Stimulated activated effector memory CD8-positive, alpha-beta T cell treated with anti-CD3 and anti-CD28 coated beads, Interleukin-12 subunit alpha, Interleukin-12 subunit beta, amount 100 ng/mL, for 72 hours (primary cell): Measurements from ENCODE around the gene FBXW10B.
A peak's percentile ranks its signal among the peaks of the same experiment; 100 is the strongest.
"Not testable (repeated sequence)": the region's sequence is repeated elsewhere in the genome, so short reads cannot be mapped to it uniquely, and the experiment has no call there.

ENCODE experiments used
- ATAC-seq: fragments of 150-1000 bp; cut with Tn5 transposase; 2 replicates; pipeline ENCODE4 v1.10.0; 2021
- DNase-seq, 2 donors: peaks; one replicate each; pipeline ENCODE4 v3.0.0; 2021 to 2022; ENCODE audit warnings: low spot score in 2 of 2
- H3K27ac Mint-ChIP-seq: one replicate; pipeline ENCODE4 v1.8.0; 2022; ENCODE audit warnings: mild to moderate bottlenecking, mixed read lengths
- H3K36me3 Mint-ChIP-seq: one replicate; pipeline ENCODE4 v1.8.0; 2022; ENCODE audit warnings: mild to moderate bottlenecking, mixed read lengths
- H3K4me1 Mint-ChIP-seq: one replicate; pipeline ENCODE4 v1.8.0; 2022; ENCODE audit warnings: mixed read lengths
- H3K4me3 Mint-ChIP-seq: one replicate; pipeline ENCODE4 v1.8.0; 2022; ENCODE audit warnings: mild to moderate bottlenecking, mixed read lengths
- H3K9me3 Mint-ChIP-seq: one replicate; pipeline ENCODE4 v1.8.0; 2022; ENCODE audit warnings: mixed read lengths

FBXW10B gene

GRCh38 chr17:15591986-15592385 lies 27.5 kb downstream of the FBXW10B start:
- not testable (repeated sequence) for H3K27ac Mint-ChIP-seq, DNase-seq

DNA sequence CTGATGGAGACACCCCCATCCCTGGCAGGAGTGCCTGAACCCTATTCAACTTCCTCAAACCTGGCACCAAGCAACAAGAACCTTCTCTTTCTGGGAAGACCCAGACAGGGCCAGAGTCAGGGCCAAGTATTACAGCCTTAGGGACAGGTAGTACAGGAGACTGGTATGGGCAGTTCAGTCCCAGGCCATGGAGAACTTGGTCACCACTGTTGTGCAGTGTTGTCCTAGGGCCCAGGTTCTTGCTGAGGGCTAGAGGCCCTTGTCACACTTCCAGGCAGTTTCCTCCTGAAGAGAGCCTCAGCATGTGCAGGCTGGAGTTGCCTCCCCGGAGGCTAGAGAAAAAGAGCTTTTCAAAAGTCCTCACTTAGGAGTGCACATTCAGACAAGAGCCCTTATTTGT lies 28.7 kb downstream of the FBXW10B start:
- H3K4me1 Mint-ChIP-seq, result peaks cover 34% of the 10 kb centered on the region
- DNase-seq, H3K27ac Mint-ChIP-seq, H3K9me3 Mint-ChIP-seq, ATAC-seq, H3K36me3 Mint-ChIP-seq: not testable (repeated sequence)
- peak overlapping the region; percentile 51 for H3K4me3 Mint-ChIP-seq

More at GRCh38 chr17:15591986-15592385, 27.5 kb downstream of the FBXW10B start:
- H3K9me3 Mint-ChIP-seq, H3K36me3 Mint-ChIP-seq, ATAC-seq, H3K4me3 Mint-ChIP-seq: not testable (repeated sequence)
- H3K4me1 Mint-ChIP-seq, result peaks cover 32% of the 10 kb centered on the region

- H3K4me3 Mint-ChIP-seq, result peak overlapping the region; percentile 51
These were observed 29.7 kb downstream of the FBXW10B start for GRCh38 chr17:15589544-15590536.

GRCh38 chr17:15588017-15588416 lies 31.5 kb downstream of the FBXW10B start:
- not testable (repeated sequence) for ATAC-seq, DNase-seq, H3K36me3 Mint-ChIP-seq, H3K27ac Mint-ChIP-seq, H3K4me3 Mint-ChIP-seq, H3K9me3 Mint-ChIP-seq
- H3K4me1 Mint-ChIP-seq, result peaks cover 34% of the 10 kb centered on the region

More at GRCh38 chr17:15589544-15590536, 29.7 kb downstream of the FBXW10B start:
- DNase-seq (peak; percentile 12 to 53), ATAC-seq (peak; percentile 85)
- H3K27ac Mint-ChIP-seq, H3K36me3 Mint-ChIP-seq, H3K9me3 Mint-ChIP-seq: not testable (repeated sequence)
- peaks cover 34% of the 10 kb centered on the region for H3K4me1 Mint-ChIP-seq

- H3K9me3 Mint-ChIP-seq, ATAC-seq, H3K27ac Mint-ChIP-seq, H3K36me3 Mint-ChIP-seq, H3K4me3 Mint-ChIP-seq, H3K4me1 Mint-ChIP-seq, DNase-seq: not testable (repeated sequence)
These were observed 36.2 kb downstream of the FBXW10B start for GRCh38 chr17:15583313-15583712.

DNA sequence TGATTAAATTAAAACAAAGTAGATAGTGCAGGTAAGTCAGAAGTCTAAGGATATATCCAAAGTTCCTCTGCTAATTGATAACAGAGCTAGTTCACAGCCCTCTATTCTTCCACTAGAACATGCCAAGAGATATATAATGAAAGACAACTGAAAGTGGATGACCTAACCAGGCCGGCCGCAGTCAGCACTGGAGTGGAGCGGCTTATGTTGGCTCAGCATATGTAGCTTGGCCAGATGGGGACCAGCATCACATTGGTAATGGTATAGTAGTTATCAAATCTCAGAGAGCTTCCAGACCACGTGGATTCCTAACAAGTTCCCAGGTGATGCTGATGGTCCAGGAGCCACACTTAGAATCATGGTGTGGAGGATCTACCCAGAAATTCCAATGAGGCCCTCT lies 38.0 kb downstream of the FBXW10B start:
- H3K9me3 Mint-ChIP-seq, ATAC-seq, H3K36me3 Mint-ChIP-seq, H3K4me1 Mint-ChIP-seq, H3K27ac Mint-ChIP-seq, H3K4me3 Mint-ChIP-seq, DNase-seq: not testable (repeated sequence)

DNA sequence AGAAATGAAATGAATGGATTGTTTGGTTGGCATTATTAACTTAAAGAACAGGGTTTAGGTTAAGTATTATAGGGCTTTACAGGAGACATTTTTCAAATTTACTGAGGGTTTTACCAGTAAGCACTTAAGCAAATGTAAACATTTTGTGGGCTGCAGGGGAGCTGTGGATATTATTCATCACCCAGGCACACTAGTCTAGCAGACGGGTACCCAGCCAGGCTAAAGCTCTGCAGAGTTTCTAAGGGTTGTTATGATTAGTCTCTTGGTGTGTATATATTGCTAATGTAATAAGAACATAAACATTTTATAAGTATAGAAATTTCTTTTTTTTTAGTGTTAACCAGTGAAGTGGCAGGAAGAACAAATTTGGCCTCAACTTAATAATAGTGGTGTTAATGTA lies 42.7 kb downstream of the FBXW10B start:
- not testable (repeated sequence) for H3K4me3 Mint-ChIP-seq, H3K9me3 Mint-ChIP-seq, H3K27ac Mint-ChIP-seq, H3K36me3 Mint-ChIP-seq, H3K4me1 Mint-ChIP-seq, ATAC-seq, DNase-seq

DNA sequence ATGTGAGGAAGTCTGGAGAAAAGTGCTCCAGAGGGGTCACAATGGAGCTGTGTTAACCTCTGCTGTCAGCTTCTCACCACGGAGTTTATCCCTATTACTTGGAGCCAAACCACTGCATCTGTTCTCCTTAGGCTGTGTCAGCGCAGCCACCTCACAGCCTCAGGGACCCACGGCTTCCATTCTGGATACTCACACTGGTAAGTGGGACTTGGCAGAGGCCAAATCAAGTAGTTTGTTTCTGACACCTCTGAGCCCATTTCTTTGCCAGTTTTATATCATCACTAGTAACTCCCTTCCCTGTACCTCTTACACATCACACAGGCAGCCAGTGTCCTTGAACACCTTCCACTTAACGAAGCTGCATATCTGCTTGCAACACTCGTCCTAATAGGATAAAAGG lies 44.8 kb downstream of the FBXW10B start:
- not testable (repeated sequence) for H3K36me3 Mint-ChIP-seq, DNase-seq, H3K9me3 Mint-ChIP-seq, H3K4me3 Mint-ChIP-seq, ATAC-seq, H3K4me1 Mint-ChIP-seq, H3K27ac Mint-ChIP-seq

DNA sequence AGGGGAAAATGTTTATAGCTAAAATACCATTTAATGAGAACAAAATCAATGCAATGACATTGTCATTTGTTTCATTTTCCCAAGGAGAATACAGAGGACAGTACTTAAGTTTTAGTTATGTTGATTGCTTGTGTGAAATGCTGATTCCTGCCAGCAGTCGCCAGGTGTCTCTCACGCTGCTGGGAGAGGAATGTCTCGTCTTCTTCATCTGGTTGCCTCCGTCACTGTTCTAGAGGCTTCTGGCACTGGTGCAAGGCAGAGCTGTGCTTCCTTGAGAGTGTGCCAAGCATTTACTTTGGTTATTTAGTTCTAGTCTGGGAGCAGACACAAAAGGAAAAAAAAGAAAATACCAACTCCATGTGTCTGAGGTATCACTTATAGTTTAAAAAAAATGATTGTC lies 45.6 kb downstream of the FBXW10B start:
- H3K4me3 Mint-ChIP-seq, DNase-seq, ATAC-seq, H3K9me3 Mint-ChIP-seq, H3K27ac Mint-ChIP-seq, H3K4me1 Mint-ChIP-seq, H3K36me3 Mint-ChIP-seq: not testable (repeated sequence)
